GM10248 (cell line): ENCODE data around the gene ERCC2.

Source experiments
- CTCF ChIA-PET: fragments of 300-600 bp; sonication (Branson Sonifier 250); formaldehyde crosslinking; extraction: SDS; loops from one replicate; lab custom pipeline; 2021; ENCODE audit warnings: antibody characterized with exemption; lab: Yijun Ruan, JAX
- POLR2A ChIA-PET: fragments of 350-650 bp; sonication (Branson Sonifier 250); formaldehyde crosslinking; extraction: SDS; loops from one replicate; lab custom pipeline; 2020; ENCODE audit warnings: antibody characterized with exemption; lab: Yijun Ruan, JAX
- DNase-seq: peaks from one replicate; pipeline ENCODE4 v3.0.0; 2012; ENCODE audit errors: extremely low spot score
- TF ChIP-seq, protein P1 (sequence below): IDR thresholded peaks from 2 replicates; pipeline ENCODE4 v1.5.1; 2012; ENCODE audit warnings: mild to moderate bottlenecking, low read depth; ENCODE audit errors: extremely low read depth, missing control alignments, control extremely low read depth

ERCC2 gene

DNA sequence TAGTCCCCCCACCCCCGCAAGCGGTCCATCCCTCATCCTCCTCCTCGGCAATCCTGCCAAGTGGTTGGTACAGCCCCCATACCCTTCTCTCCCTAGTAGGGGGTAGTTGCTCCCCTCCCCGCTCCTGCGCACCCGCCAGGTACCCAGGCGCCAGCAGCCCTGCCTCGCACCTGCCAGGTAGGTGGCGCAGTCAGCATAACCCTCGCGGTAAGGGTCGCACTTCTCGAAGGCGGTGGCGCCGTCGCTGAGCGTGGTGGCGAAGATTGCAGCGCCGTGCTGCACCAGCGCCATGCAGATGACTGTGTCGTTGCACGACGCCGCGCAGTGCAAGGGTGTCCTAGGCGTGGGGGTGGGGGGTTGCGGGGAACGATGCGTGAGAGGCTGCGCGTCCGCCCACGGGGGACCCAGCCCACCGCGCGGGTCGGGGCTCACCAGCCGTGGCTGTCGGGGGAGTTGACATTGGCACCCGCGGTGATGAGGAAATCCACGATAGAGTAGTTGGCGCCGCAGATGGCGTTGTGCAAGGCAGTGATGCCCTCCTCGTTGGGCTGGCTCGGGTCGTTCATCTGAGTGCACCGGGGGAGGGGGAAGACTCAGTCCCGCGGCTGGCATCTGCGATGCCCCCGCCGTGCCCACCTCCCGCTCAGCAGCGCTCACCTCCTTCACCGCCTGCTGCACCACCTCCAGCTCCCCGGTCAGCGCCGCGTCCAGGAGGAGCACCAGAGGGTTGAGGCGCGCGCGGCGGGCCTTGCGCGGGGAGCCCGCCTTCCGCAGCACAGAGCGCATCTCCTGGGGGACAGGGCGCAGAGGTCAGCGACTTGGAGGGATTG is 15.2 kb upstream of the ERCC2 start:
- TF ChIP-seq, protein P1, sequence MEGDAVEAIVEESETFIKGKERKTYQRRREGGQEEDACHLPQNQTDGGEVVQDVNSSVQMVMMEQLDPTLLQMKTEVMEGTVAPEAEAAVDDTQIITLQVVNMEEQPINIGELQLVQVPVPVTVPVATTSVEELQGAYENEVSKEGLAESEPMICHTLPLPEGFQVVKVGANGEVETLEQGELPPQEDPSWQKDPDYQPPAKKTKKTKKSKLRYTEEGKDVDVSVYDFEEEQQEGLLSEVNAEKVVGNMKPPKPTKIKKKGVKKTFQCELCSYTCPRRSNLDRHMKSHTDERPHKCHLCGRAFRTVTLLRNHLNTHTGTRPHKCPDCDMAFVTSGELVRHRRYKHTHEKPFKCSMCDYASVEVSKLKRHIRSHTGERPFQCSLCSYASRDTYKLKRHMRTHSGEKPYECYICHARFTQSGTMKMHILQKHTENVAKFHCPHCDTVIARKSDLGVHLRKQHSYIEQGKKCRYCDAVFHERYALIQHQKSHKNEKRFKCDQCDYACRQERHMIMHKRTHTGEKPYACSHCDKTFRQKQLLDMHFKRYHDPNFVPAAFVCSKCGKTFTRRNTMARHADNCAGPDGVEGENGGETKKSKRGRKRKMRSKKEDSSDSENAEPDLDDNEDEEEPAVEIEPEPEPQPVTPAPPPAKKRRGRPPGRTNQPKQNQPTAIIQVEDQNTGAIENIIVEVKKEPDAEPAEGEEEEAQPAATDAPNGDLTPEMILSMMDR: no peak
- no peak for DNase-seq
- POLR2A ChIA-PET: no interaction called here
- CTCF ChIA-PET: no interaction called here

DNA sequence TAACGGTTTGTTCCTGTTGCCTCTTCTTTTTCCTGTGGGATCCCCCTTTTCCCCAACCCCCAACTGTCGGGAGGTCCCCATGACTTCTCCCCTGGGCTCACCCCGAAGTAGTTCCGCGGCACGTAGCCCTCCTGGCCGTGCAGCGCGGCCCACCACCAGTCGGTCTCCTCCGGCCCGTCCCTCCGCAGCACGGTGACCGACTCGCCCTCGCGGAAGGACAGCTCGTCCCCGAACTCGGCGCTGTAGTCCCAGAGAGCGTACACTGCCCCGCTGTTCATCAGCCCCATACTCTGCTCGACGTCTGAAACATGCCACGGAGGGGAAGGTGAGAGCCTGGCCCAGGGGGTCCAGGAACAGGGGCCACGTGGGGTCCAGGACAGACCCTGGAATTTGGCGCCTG is 12.1 kb upstream of the ERCC2 start:
- no peak for DNase-seq
- POLR2A ChIA-PET: no interaction called here
- TF ChIP-seq, protein P1: no peak
- CTCF ChIA-PET: no interaction called here

DNA sequence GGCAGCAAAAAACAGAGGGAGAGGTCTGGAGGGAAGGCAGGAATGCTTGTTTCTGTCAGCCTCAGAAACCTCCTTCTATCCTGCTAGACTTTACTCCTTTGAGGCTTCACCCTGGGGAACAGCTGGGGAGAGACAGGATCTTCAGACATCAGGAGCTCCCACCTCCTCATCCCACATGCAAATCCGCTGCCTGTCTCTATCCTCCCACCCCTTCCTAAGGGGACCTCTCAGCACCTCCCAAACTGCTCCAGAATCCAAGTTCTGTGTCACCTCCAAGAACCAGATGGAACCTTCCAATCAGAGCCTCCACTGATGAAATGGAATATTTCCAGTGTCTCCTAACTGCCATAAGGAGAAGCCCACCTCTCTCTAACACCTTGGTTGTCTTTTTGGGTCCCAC is 9.7 kb upstream of the ERCC2 start:
- DNase-seq: no peak
- POLR2A ChIA-PET: interaction anchor here (0.7 kb wide), 1 partner anchor 10 kb away, joined by 3 read pairs; the partner anchor contains the start of gene ERCC2
- TF ChIP-seq, protein P1: no peak
- CTCF ChIA-PET: no interaction called here

DNA sequence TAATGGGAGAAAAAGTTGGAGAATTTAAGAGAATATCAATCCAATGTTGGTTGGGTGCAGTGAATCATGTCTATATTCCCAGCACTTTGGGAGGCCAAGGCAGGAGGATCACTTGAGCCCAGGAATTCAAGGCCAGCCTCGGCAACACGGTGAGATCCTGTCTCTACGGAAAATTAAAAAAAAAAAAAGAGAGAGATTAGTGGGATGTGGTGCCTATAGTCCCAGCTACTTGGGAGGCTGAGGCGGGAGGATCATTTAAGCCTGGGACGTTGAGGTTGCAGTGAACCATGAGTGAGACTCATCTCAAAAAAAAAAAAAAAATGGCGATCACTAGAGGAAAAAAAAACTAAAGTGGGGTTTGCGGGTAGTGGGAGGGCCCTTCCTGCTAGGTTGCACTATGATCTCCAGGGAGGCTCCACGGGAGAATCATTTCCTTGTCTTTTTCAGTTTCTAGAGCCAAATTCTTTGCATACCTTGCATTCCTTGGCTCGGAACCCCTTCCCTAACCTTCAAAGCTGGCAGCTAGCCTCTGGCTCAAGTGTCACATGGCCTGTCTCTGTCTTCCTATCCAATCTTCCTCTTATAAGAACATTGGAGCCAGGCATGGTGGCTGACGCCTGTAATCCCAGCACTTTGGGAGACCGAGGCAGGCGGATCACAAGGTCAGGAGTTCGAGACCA is 5.8 kb upstream of the ERCC2 start:
- TF ChIP-seq, protein P1: no peak
- ChIA-PET POLR2A (no interaction called here), CTCF (interaction anchor here (1.1 kb wide), 1 partner anchor 28 kb away, joined by 3 read pairs; the partner anchor contains the start of gene PPP1R13L)
- DNase-seq: no peak

DNA sequence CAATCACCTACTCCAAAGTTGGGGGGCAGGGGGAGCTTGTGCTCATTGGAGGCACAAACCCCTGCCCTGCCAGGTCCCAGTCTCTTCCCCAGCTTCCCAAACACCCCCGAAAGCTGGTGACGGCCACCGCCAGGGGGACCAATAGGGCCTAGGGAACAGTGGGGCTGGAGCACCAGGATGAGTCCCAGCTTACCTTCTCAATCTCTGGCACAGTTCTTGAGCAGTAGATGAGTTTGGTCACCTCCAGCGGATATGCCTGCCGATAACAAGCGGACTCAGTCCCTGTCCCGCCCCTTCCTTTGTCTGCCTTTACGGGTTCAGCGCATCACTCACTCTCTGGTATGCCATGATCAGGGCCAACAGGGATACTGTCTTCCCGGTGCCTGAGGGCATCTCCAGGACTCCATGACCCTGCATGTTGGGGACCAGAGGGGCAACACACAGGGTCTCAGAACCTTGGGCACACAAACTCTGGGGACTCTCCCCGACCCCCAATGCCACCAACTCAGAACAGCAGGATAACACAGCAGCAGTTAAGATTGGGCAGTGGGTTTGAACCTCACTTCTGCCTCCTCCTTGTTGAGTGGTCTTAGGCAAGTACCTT is 1.5 kb downstream of the ERCC2 start:
- ChIA-PET CTCF (interaction anchor here (1.4 kb wide), 1 partner anchor 30 kb away, joined by 5 read pairs; no protein-coding TSS in a partner anchor), POLR2A (no interaction called here)
- no peak for DNase-seq

DNA sequence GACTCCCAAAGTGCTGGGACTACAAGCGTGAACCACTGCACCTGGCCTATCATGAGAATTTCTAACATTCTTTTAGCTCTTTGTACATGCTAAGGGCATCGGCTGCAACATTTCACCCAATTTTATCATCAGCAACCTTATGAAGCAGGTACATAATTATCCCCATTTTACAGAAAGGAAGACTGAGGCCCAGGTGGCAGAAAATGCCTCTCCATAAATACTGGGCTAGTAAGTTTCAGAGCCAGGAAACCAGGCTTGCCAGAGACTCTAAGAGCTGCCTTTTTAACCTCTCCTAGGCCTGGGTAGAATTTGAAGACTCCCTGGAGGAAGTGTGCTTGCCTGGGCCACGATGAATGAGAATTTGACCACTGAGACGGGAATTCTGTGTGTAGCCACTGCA is 2.2 kb downstream of the ERCC2 start:
- POLR2A ChIA-PET: no interaction called here
- TF ChIP-seq, protein P1: no peak
- DNase-seq: no peak
- CTCF ChIA-PET: interaction anchor here (1.4 kb wide), 1 partner anchor 29 kb away, joined by 5 read pairs; no protein-coding TSS in a partner anchor

More for the DNA sequence above, 1.5 kb downstream of the ERCC2 start:
- TF ChIP-seq, protein P1: no peak
